EH (cell line): Measurements from ENCODE around the gene TXNL1.

Experiments used
- DNase-seq: peaks from one replicate; pipeline ENCODE4 v3.0.0-alpha.2; 2015; ENCODE audit warnings: low read depth

Gene TXNL1

GRCh38 chr18:56569416-56569815 is 69.0 kb downstream of the TXNL1 start:
- DNase-seq: no peak

GRCh38 chr18:56568986-56569385 is 69.4 kb downstream of the TXNL1 start:
- no peak for DNase-seq

GRCh38 chr18:56565551-56566345 is 72.6 kb downstream of the TXNL1 start:
- DNase-seq: peak; percentile 94

- no peak for DNase-seq
Observed at GRCh38 chr18:56565046-56565445, 73.3 kb downstream of the TXNL1 start.

- no peak for DNase-seq
Observed at GRCh38 chr18:56563568-56563967, 74.8 kb downstream of the TXNL1 start.

- DNase-seq: no peak
Observed at GRCh38 chr18:56562479-56562878, 75.9 kb downstream of the TXNL1 start.

- DNase-seq: no peak
Observed at GRCh38 chr18:56560992-56561391, 77.4 kb downstream of the TXNL1 start.

- DNase-seq: no peak
Observed at GRCh38 chr18:56559044-56559443, 79.3 kb downstream of the TXNL1 start.

GRCh38 chr18:56556907-56557306 is 81.5 kb downstream of the TXNL1 start:
- DNase-seq: no peak

GRCh38 chr18:56550121-56550520 is 88.3 kb downstream of the TXNL1 start:
- peak; percentile 23 for DNase-seq
